Neutrophil (primary cell): ENCODE results near the gene CCL16.
"Not testable (repeated sequence)": the region's sequence is repeated elsewhere in the genome, so short reads cannot be mapped to it uniquely, and the experiment has no call there.

Experiments
- H3K27ac ChIP-seq: fragments of 200-600 bp; sonication (generic); 2 replicates; pipeline ENCODE4 v1.5.1; 2016; ENCODE audit warnings: mild to moderate bottlenecking, moderate library complexity
- H3K27me3 ChIP-seq: fragments of 200-600 bp; sonication (generic); 2 replicates; pipeline ENCODE4 v1.6.0; 2016; ENCODE audit warnings: mild to moderate bottlenecking
- H3K36me3 ChIP-seq: fragments of 200-600 bp; sonication (generic); 2 replicates; pipeline ENCODE4 v1.5.1; 2017
- H3K4me1 ChIP-seq, 2 experiments: fragments of 200-600 bp in 1 of 2; sonication (generic) in 1 of 2; 1 replicate in 1 of 2; 2 replicates in 1 of 2; pipeline versions ENCODE4 v1.5.1 to v1.6.1; 2013 to 2016; ENCODE audit warnings: low read depth in 1 of 2, low read length in 1 of 2, mild to moderate bottlenecking in 1 of 2, moderate library complexity in 1 of 2; ENCODE audit not compliant: control insufficient read depth in 1 of 2, insufficient read depth in 1 of 2
- H3K4me3 ChIP-seq, 2 experiments: fragments of 200-600 bp in 1 of 2; sonication (generic) in 1 of 2; 1 replicate in 1 of 2; 2 replicates in 1 of 2; pipeline ENCODE4 v1.5.1; 2013 to 2016; ENCODE audit warnings: low read depth in 1 of 2, low read length in 1 of 2, mild to moderate bottlenecking in 1 of 2, moderate library complexity in 1 of 2
- H3K9me3 ChIP-seq: fragments of 200-600 bp; sonication (generic); 2 replicates; pipeline ENCODE4 v1.5.1; 2016
- CTCF ChIP-seq: fragments of 200-600 bp; sonication (generic); IDR thresholded peaks from 2 replicates; pipeline ENCODE4 v1.5.1; 2016; ENCODE audit warnings: antibody characterized with exemption

CCL16 gene

GRCh38 chr17:36017799-36018198 is 36.5 kb upstream of the CCL16 start, which contains the start of gene CCL23:
CCL23 (minus strand) TSS chr17:36017972; CDS start chr17:36017897, 75 bp downstream.
- H3K27me3 ChIP-seq: no peaks in the 10 kb centered on the region
- no peaks in the 10 kb centered on the region for H3K4me1 ChIP-seq
- no peak within 1 kb of the TSS for H3K4me3 ChIP-seq
- H3K36me3 ChIP-seq: no peaks in the 10 kb centered on the region
- TF ChIP-seq CTCF: no peak
- H3K9me3 ChIP-seq: no peaks in the 10 kb centered on the region
- no peak within 1 kb of the TSS for H3K27ac ChIP-seq

- H3K36me3 ChIP-seq: no peaks in the 10 kb centered on the region
- no peak overlapping the region for H3K27ac ChIP-seq
- no peak for TF ChIP-seq CTCF
Measured at GRCh38 chr17:36016555-36016954, 35.3 kb upstream of the CCL16 start.

GRCh38 chr17:36015895-36016294 is 34.6 kb upstream of the CCL16 start:
- not testable (repeated sequence) for H3K4me1 ChIP-seq

More at GRCh38 chr17:36016555-36016954, 35.3 kb upstream of the CCL16 start:
- no peaks in the 10 kb centered on the region for H3K9me3 ChIP-seq
- H3K27me3 ChIP-seq: no peaks in the 10 kb centered on the region
- no peaks in the 10 kb centered on the region for H3K4me1 ChIP-seq
- H3K4me3 ChIP-seq: no peak overlapping the region

GRCh38 chr17:36014946-36015345 is 33.6 kb upstream of the CCL16 start:
- Histone ChIP-seq H3K27ac (no peak overlapping the region), H3K4me3 (no peak overlapping the region), H3K9me3 (no peaks in the 10 kb centered on the region), H3K36me3 (no peaks in the 10 kb centered on the region), H3K4me1 (no peaks in the 10 kb centered on the region), H3K27me3 (no peaks in the 10 kb centered on the region)
- TF ChIP-seq CTCF: no peak

More at GRCh38 chr17:36015895-36016294, 34.6 kb upstream of the CCL16 start:
- not testable (repeated sequence) for H3K4me3 ChIP-seq, H3K27me3 ChIP-seq, H3K36me3 ChIP-seq, H3K27ac ChIP-seq, H3K9me3 ChIP-seq

- H3K4me1 ChIP-seq: no peaks in the 10 kb centered on the region
- no peak for TF ChIP-seq CTCF
- H3K27ac ChIP-seq: no peak overlapping the region
- H3K4me3 ChIP-seq: no peak overlapping the region
- H3K9me3 ChIP-seq: no peaks in the 10 kb centered on the region
- no peaks in the 10 kb centered on the region for H3K36me3 ChIP-seq
- no peaks in the 10 kb centered on the region for H3K27me3 ChIP-seq
Measured at GRCh38 chr17:36011201-36011600, 29.9 kb upstream of the CCL16 start.

- Histone ChIP-seq H3K9me3 (no peaks in the 10 kb centered on the region), H3K36me3 (no peaks in the 10 kb centered on the region), H3K4me3 (no peak overlapping the region), H3K4me1 (no peaks in the 10 kb centered on the region), H3K27ac (no peak overlapping the region), H3K27me3 (no peaks in the 10 kb centered on the region)
- no peak for TF ChIP-seq CTCF
Measured at GRCh38 chr17:36008998-36009665, 27.8 kb upstream of the CCL16 start.
